ACC112 (cell line): Measurements from ENCODE around the gene MYO3B.
"Not testable (repeated sequence)": the region's sequence is repeated elsewhere in the genome, so short reads cannot be mapped to it uniquely, and the experiment has no call there.

ENCODE experiments used
- H2AFZ ChIP-seq: fragments of 200-600 bp; sonication (generic); one replicate; pipeline ENCODE4 v1.6.0; 2017; ENCODE audit warnings: antibody characterized with exemption, low read length; ENCODE audit not compliant: unreplicated experiment
- H3K27ac ChIP-seq: fragments of 200-600 bp; sonication (generic); 2 replicates; pipeline ENCODE4 v1.5.1; 2014; ENCODE audit warnings: low read depth, mild to moderate bottlenecking, antibody characterized with exemption, low read length, moderate library complexity
- H3K27me3 ChIP-seq: fragments of 200-600 bp; sonication (generic); 2 replicates; pipeline ENCODE4 v1.6.1; 2014; ENCODE audit warnings: mild to moderate bottlenecking, antibody characterized with exemption, low read length, moderate library complexity, mixed read lengths; ENCODE audit not compliant: insufficient read depth
- H3K36me3 ChIP-seq: fragments of 200-600 bp; sonication (generic); 2 replicates; pipeline ENCODE4 v1.6.1; 2016; ENCODE audit warnings: mild to moderate bottlenecking, antibody characterized with exemption, low read length, moderate library complexity, mixed read lengths; ENCODE audit not compliant: insufficient read depth
- H3K4me1 ChIP-seq: fragments of 200-600 bp; sonication (generic); one replicate; pipeline ENCODE4 v1.6.1; 2016; ENCODE audit warnings: low read length, mixed read lengths; ENCODE audit not compliant: insufficient read depth, unreplicated experiment, control insufficient read depth
- H3K4me3 ChIP-seq: fragments of 200-600 bp; sonication (generic); 2 replicates; pipeline ENCODE4 v1.5.1; 2014; ENCODE audit warnings: mild to moderate bottlenecking, low read depth, low read length
- H3K79me2 ChIP-seq: fragments of 200-600 bp; sonication (generic); one replicate; pipeline ENCODE4 v1.6.0; 2016; ENCODE audit warnings: low read length; ENCODE audit not compliant: control insufficient read depth, unreplicated experiment, insufficient read depth

MYO3B gene

DNA sequence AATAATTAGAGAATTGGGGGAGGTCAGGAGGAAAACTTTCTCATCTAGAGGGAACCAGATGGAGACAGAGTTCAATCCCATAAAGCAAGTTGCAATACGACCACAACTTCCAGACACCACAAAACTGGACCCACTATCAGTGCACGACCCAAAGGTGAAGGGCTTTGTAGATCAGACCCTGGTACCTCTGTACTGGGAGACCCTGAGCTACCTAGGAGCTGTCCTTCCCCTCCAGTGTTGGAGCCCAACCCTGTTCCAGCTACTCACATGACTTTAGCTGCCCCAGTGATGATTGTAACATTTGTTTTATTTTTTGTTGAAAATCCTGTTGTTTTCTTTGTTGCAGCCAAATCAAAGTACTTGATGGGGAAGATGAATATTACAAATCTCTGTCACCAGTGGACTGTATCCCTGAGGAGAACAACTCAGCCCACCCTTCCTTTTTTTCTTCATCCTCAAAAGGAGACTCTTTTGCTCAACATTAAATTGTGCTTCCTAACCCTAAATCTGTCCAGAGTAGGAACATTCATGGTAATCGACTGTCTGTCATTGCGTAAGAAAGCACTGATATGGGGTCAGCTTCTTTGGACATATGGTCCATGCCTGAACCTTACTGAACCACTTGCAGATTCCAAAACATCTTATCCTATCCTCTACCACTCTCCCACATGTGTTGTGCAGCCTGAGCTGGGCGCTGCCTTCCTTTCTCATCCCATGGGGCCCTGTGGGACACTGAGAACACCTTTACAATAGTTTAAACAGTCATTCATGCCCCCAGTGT lies 474.9 kb downstream of the MYO3B start:
- Histone ChIP-seq H3K79me2 (no peaks in the 10 kb centered on the region), H3K4me1 (no peaks in the 10 kb centered on the region), H3K36me3 (no peaks in the 10 kb centered on the region), H3K27ac (no peak overlapping the region), H3K27me3 (no peaks in the 10 kb centered on the region), H3K4me3 (no peak overlapping the region), H2AFZ (no peak overlapping the region)

DNA sequence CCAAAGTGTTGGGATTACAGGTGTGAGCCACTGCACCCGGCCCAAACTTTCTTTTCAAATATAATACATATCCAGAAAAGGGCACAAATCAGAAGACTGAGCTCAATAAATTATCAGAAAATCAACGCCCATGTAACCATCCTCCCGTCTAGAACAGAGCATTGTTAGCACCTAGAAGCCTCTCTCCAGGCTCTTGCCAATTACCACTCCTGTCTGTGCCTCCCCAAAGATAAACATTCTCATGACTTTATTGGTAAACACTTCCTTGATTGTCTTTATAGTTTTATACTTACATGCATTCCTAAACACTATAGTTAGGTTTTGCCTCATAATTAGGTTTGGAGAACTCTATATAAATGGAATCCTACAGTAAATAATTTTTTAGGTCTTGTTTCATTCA lies 478.7 kb downstream of the MYO3B start:
- Histone ChIP-seq H3K27me3 (no peaks in the 10 kb centered on the region), H3K4me1 (no peaks in the 10 kb centered on the region), H2AFZ (no peak overlapping the region), H3K36me3 (no peaks in the 10 kb centered on the region), H3K79me2 (no peaks in the 10 kb centered on the region), H3K4me3 (no peak overlapping the region), H3K27ac (no peak overlapping the region)

DNA sequence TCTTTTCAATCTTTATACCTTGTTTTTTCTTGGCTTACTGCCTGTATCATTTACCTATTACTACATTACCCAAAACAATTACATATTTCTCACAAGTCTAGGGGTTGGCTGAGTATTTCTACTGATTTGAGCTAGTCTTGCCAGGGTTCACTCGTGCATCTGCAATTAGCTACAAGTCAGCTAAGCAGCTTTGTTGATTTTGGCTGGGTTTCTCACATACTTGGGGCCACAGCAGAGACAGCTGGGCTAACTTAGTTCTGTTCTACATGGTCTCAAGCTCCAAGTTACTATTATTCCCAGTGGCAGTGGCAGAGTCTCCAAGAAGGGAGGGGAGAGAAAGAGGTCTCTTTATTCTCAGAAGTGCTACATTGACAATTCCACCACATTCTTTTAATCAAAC lies 482.5 kb downstream of the MYO3B start:
- Histone ChIP-seq H3K36me3 (no peaks in the 10 kb centered on the region), H3K79me2 (no peaks in the 10 kb centered on the region), H3K4me3 (no peak overlapping the region), H2AFZ (no peak overlapping the region), H3K27me3 (no peaks in the 10 kb centered on the region), H3K27ac (no peak overlapping the region), H3K4me1 (no peaks in the 10 kb centered on the region)

DNA sequence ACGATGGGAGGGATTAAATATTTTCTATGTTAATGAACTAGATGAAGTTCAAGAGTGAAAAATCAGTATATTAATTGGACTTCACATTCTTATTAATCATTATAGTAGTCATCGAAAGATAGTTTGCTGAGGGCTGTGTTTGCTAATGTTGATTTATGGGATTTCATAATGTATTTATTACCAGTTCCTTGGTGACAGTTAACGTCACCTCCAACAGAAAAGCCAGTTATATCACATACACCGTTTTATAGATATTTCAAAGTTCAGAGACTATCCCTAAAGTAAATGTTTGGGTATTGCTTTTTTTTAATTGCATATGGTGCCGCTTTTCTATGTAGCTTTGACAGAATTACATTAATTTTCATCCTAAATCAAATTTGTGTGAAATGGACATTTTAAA lies 487.8 kb downstream of the MYO3B start:
- Histone ChIP-seq H3K4me3 (no peak overlapping the region), H3K36me3 (no peaks in the 10 kb centered on the region), H2AFZ (no peak overlapping the region), H3K27me3 (peaks cover 8% of the 10 kb centered on the region), H3K79me2 (no peaks in the 10 kb centered on the region), H3K27ac (no peak overlapping the region), H3K4me1 (no peaks in the 10 kb centered on the region)

DNA sequence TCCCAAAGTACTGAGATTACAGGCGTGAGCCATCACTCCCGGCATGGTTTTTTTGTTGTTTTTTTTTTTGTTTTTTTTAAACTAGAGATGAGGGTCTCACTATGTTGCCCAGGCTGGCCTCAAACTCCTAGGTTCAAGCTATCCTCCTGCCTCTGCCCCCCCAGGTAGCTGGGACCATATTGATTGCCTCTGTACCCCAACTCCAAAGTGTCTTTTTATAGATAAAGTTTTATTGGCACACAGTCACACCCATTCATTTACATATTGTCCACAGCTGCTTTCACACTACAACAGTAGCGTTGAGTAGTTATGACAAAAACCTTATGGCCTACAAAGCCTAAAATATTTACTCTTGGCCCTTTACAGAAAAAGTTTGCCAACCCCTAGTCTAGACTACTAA lies 492.0 kb downstream of the MYO3B start:
- H3K4me1 ChIP-seq: no peaks in the 10 kb centered on the region
- H3K36me3 ChIP-seq: no peaks in the 10 kb centered on the region
- no peak overlapping the region for H2AFZ ChIP-seq
- no peaks in the 10 kb centered on the region for H3K79me2 ChIP-seq
- no peak overlapping the region for H3K27ac ChIP-seq
- H3K4me3 ChIP-seq: no peak overlapping the region
- peaks cover 24% of the 10 kb centered on the region for H3K27me3 ChIP-seq

DNA sequence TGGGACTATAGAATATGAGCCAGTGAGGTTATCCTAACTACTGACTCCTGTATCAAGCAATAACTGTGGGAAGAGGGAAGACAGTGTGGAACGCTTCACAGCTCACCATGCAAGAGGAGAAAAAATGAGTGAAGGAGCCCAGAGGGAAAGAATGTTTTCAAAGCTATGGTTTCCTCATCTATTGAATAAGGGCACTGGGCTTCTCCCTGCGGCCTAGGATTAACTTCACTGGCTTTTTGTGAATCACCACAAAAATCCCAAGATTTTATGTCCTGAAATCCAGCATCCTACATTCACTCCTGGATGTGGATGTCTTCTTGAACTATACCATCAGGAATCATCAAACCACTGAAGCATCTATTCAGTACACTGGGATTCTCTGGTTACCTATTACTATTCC lies 492.7 kb downstream of the MYO3B start:
- H3K79me2 ChIP-seq: no peaks in the 10 kb centered on the region
- H2AFZ ChIP-seq: no peak overlapping the region
- peaks cover 30% of the 10 kb centered on the region for H3K27me3 ChIP-seq
- no peaks in the 10 kb centered on the region for H3K36me3 ChIP-seq
- no peaks in the 10 kb centered on the region for H3K4me1 ChIP-seq
- H3K4me3 ChIP-seq: no peak overlapping the region
- no peak overlapping the region for H3K27ac ChIP-seq

DNA sequence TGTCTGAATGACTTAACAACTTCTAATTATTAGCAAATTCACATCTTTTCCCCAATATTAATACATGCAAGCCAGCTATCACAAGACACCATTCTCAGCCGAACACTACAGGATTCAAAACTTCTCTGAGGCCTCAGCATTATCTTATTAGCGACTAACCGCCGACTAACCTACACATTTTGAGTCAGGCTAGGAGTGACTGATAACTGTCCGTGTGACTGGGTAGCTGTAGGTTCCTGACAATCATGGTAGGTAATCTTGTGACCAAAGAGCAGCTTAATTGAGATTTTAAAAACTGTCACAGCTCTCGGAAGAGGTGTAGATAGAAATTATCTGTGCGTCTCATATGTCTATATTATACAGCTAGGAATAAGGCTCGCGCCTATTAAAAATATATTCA lies 493.1 kb downstream of the MYO3B start:
- H3K79me2 ChIP-seq: no peaks in the 10 kb centered on the region
- no peak overlapping the region for H2AFZ ChIP-seq
- no peaks in the 10 kb centered on the region for H3K4me1 ChIP-seq
- no peak overlapping the region for H3K4me3 ChIP-seq
- H3K36me3 ChIP-seq: no peaks in the 10 kb centered on the region
- peaks cover 30% of the 10 kb centered on the region for H3K27me3 ChIP-seq
- no peak overlapping the region for H3K27ac ChIP-seq

DNA sequence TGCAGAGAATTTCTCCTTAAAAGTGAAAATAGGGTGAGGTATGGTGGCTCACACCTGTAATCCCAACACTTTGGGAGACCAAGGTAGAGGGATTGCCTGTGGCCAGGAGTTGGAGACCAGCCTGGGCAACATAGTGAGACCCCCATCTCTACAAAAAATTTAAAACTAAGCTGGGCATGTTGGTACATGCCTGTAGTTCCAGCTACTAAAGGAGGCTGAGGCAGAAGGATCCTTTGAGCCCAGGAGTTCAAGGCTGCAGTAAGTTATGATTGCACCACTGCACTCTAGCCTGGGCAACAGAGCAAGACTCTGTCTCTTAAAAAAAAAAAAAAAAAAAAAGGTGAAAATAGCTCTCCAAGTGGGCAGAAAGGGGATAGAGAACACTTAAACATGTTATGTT lies 496.3 kb downstream of the MYO3B start:
- not testable (repeated sequence) for H2AFZ ChIP-seq, H3K4me3 ChIP-seq, H3K36me3 ChIP-seq, H3K79me2 ChIP-seq, H3K27ac ChIP-seq, H3K4me1 ChIP-seq
- H3K27me3 ChIP-seq: peaks cover 22% of the 10 kb centered on the region

DNA sequence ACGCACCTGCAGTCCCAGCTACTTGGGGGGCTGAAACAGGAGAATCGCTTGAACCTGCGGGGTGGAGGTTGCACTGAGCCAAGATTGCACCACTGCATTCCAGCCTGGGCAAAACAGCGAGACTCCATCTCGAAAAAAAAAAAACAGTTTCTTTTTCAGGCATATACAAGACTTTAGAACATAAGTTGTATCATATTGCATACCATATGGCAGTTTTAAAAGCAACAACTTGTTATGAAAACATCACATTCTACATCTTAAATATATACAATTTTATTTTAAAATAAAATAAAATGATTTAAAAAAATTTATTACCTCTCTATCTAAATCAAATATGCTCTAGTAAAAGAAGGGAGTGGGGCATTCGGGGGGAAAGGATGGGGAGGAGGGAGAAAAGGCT lies 497.8 kb downstream of the MYO3B start:
- H3K27me3 ChIP-seq: peaks cover 26% of the 10 kb centered on the region
- H2AFZ ChIP-seq: no peak overlapping the region
- H3K36me3 ChIP-seq: no peaks in the 10 kb centered on the region
- no peak overlapping the region for H3K27ac ChIP-seq
- H3K4me3 ChIP-seq: no peak overlapping the region
- H3K79me2 ChIP-seq: no peaks in the 10 kb centered on the region
- H3K4me1 ChIP-seq: no peaks in the 10 kb centered on the region

DNA sequence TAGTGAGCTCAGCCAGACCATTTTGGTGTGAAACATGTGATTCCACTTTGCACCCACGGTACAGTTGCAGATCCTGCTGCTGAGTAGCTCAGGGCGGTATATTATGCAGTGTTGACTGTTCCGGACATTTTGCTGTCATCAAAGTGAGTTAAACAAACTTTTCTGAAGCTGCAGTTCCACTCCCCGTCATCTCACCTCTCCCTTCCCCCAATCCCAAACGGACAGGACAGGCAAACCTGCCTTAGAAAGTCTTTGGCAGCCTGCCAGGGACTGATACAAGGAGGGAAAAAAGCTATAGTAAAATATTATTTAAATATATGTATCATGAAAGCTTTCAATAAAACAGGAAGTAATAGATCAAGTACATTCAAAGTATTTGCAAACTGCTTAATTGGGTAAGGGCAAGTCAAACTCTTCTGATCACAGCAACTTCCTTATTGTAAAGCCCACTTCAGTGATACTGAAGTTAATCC lies 501.7 kb downstream of the MYO3B start:
- Histone ChIP-seq H3K27me3 (peaks cover 11% of the 10 kb centered on the region), H3K27ac (no peak overlapping the region), H3K4me1 (no peaks in the 10 kb centered on the region), H3K36me3 (no peaks in the 10 kb centered on the region), H3K79me2 (no peaks in the 10 kb centered on the region), H3K4me3 (no peak overlapping the region), H2AFZ (no peak overlapping the region)

DNA sequence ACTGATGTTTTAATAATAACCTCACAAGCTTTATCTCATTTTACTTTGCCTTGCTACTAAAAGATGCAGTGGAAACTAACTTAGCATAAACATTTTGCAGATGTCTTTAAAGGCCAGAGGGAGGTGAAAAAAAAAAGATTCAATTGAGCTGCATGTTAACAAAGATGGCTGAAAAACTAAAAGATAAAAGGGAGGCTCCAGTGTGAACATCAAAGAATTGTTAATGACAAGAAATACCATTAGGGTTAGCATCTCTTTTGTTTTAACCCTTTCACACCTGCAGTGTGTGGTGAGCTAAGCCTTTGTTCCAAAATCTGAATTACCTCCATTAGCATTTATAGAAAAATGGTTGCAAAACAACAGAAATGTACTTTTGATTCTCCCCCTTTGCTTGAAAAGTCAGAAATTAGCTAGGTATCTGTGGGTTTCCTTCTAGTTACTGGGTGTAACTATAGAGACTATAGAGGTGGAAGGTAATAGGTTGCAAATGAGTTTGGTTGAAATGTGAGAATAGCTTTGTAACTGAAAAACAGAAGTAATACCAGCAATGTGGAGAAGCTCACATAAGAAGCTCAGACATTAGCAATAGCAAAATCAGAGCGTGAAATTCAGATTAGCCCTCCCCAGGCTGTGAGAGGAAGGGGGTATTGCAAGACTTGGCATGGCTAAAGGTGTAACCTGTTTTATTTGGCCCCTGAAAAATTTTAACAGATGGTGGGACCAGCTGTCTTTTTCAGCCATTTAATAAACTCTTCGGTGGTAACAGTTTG lies 502.4 kb downstream of the MYO3B start:
- no peak overlapping the region for H2AFZ ChIP-seq
- no peak overlapping the region for H3K27ac ChIP-seq
- no peaks in the 10 kb centered on the region for H3K79me2 ChIP-seq
- no peaks in the 10 kb centered on the region for H3K36me3 ChIP-seq
- H3K4me1 ChIP-seq: no peaks in the 10 kb centered on the region
- peaks cover 5% of the 10 kb centered on the region for H3K27me3 ChIP-seq
- no peak overlapping the region for H3K4me3 ChIP-seq
